ENCODE measurements around the gene YPEL1.

DNA sequence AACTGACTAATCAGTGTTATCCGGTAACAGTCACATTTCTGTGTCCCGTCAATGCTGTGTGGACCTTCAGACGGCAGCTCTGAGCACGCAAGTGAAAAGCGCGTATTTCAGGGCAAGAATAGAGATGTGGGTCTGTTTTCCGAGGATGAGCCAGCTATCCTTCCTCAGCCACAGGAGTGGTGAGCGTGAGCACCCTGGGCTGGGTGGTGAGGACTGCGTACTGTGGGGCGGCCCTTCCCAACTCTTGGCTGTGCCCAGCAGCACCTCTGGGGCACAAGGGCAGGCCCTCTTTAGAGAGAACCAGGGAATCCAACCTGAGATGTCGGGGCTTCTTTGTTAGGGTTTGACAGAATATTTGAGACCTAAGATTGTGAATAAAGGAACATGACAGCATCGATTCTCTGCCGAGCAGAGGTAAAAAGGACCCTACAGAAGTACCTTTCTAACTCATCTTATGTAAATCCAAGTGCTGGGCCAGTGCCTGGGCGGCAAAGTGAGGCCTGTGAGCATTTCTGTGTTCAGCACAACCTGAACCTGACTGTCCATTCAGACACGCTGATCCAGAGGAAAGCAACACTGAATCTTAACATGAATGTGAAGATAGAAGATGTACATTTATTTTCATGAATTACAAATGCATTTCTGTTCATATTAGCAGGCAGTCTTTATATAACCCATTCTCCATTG lies 26.5 kb upstream of the YPEL1 start:
- TF ChIP-seq, protein P1, sequence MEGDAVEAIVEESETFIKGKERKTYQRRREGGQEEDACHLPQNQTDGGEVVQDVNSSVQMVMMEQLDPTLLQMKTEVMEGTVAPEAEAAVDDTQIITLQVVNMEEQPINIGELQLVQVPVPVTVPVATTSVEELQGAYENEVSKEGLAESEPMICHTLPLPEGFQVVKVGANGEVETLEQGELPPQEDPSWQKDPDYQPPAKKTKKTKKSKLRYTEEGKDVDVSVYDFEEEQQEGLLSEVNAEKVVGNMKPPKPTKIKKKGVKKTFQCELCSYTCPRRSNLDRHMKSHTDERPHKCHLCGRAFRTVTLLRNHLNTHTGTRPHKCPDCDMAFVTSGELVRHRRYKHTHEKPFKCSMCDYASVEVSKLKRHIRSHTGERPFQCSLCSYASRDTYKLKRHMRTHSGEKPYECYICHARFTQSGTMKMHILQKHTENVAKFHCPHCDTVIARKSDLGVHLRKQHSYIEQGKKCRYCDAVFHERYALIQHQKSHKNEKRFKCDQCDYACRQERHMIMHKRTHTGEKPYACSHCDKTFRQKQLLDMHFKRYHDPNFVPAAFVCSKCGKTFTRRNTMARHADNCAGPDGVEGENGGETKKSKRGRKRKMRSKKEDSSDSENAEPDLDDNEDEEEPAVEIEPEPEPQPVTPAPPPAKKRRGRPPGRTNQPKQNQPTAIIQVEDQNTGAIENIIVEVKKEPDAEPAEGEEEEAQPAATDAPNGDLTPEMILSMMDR (IDR thresholded peaks at IDR 0.05) = no peak
- TF ChIP-seq EZH2phosphoT487 (IDR thresholded peaks at IDR 0.05) = no peak

All from neural progenitor cell (in vitro differentiated cells).